OCI-LY3 (cell line): ENCODE measurements around the gene NUDT1.

Source experiments
- H2AFZ ChIP-seq: fragments of 200-600, 300-600 bp; shearing (Covaris generic); 2 replicates; pipeline ENCODE4 v1.6.0; 2014; ENCODE audit warnings: antibody characterized with exemption, low read depth, low read length
- H3K27ac ChIP-seq: fragments of 200-600, 300-600 bp; sonication (generic); 2 replicates; pipeline ENCODE4 v1.5.1; 2014; ENCODE audit warnings: mild to moderate bottlenecking, low read length, moderate library complexity, mixed read lengths
- H3K27me3 ChIP-seq: fragments of 200-600, 300-600 bp; sonication (generic); 2 replicates; pipeline ENCODE4 v1.6.1; 2014; ENCODE audit warnings: low read depth, low read length, mixed read lengths
- H3K36me3 ChIP-seq: fragments of 200-600, 300-600 bp; sonication (generic); replicated peaks from 2 replicates; pipeline ENCODE3; 2014; ENCODE audit warnings: low read depth, low read length, mixed read lengths
- H3K4me1 ChIP-seq: fragments of 300-600, 200-600 bp; sonication (generic); 2 replicates; pipeline ENCODE4 v1.6.1; 2014; ENCODE audit warnings: low read length, mixed read lengths
- H3K4me2 ChIP-seq: fragments of 200-600, 300-600 bp; sonication (generic); 2 replicates; pipeline ENCODE4 v1.6.1; 2014; ENCODE audit warnings: low read length, mixed read lengths
- H3K4me3 ChIP-seq: fragments of 300-600, 200-600 bp; sonication (generic); 2 replicates; pipeline ENCODE4 v1.5.1; 2014; ENCODE audit warnings: antibody characterized with exemption, mild to moderate bottlenecking, low read length, moderate library complexity
- H3K79me2 ChIP-seq: fragments of 300-600, 200-600 bp; shearing (Covaris generic); 2 replicates; pipeline ENCODE4 v1.6.1; 2014; ENCODE audit warnings: mild to moderate bottlenecking, low read length, mixed read lengths
- H3K9ac ChIP-seq: fragments of 300-600, 200-600 bp; shearing (Covaris generic); 2 replicates; pipeline ENCODE4 v1.6.0; 2014; ENCODE audit warnings: mild to moderate bottlenecking, low read length, moderate library complexity
- H3K9me3 ChIP-seq: fragments of 200-600, 300-600 bp; shearing (Covaris generic); 2 replicates; pipeline ENCODE4 v1.6.1; 2014; ENCODE audit warnings: low read length, mixed read lengths; ENCODE audit not compliant: insufficient read depth
- H4K20me1 ChIP-seq: fragments of 200-600, 300-600 bp; sonication (generic); 2 replicates; pipeline ENCODE4 v1.6.1; 2016; ENCODE audit warnings: low read length, mixed read lengths; ENCODE audit not compliant: insufficient read depth
- EZH2phosphoT487 ChIP-seq: fragments of 200-600 bp; shearing (Covaris generic); IDR thresholded peaks from 2 replicates; pipeline ENCODE4 v1.6.1; 2018; ENCODE audit warnings: antibody characterized with exemption, mixed run types, low read depth
- TF ChIP-seq, protein P1 (sequence below): fragments of 200-600, 300-600 bp; sonication (generic); IDR thresholded peaks from 2 replicates; pipeline ENCODE4 v1.5.1; 2014; ENCODE audit warnings: antibody characterized with exemption, low read length, low read depth

Gene NUDT1

DNA sequence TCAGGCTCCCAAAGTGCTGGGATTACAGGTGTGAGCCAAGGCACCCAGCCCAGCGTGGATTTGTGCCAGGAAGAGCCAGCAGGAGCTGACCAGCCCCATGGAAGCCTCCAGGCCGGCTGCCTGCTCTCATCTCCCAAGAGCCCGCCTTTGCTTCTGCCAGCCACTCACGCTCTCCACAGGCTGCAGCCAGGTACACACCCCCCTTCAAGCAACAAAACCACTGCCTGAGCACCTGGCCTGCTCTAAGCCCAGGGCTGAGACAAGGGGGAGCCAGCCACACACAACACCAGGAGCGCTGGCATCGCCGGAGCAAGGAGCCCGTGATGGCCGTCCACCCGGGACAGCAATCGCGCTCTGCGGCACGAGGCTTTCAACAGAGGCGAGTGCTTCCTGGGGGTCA lies 43.8 kb upstream of the NUDT1 start:
- Histone ChIP-seq H3K79me2 (no peaks in the 10 kb centered on the region), H3K27ac (no peak overlapping the region), H3K9me3 (no peaks in the 10 kb centered on the region), H3K27me3 (no peaks in the 10 kb centered on the region), H3K4me2 (no peak overlapping the region), H3K9ac (no peak overlapping the region), H2AFZ (no peak overlapping the region), H3K4me1 (no peaks in the 10 kb centered on the region), H3K36me3 (peaks cover 18% of the 10 kb centered on the region), H4K20me1 (no peaks in the 10 kb centered on the region), H3K4me3 (no peak overlapping the region)
- no peak for TF ChIP-seq EZH2phosphoT487
- TF ChIP-seq, protein P1, sequence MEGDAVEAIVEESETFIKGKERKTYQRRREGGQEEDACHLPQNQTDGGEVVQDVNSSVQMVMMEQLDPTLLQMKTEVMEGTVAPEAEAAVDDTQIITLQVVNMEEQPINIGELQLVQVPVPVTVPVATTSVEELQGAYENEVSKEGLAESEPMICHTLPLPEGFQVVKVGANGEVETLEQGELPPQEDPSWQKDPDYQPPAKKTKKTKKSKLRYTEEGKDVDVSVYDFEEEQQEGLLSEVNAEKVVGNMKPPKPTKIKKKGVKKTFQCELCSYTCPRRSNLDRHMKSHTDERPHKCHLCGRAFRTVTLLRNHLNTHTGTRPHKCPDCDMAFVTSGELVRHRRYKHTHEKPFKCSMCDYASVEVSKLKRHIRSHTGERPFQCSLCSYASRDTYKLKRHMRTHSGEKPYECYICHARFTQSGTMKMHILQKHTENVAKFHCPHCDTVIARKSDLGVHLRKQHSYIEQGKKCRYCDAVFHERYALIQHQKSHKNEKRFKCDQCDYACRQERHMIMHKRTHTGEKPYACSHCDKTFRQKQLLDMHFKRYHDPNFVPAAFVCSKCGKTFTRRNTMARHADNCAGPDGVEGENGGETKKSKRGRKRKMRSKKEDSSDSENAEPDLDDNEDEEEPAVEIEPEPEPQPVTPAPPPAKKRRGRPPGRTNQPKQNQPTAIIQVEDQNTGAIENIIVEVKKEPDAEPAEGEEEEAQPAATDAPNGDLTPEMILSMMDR, result no peak

DNA sequence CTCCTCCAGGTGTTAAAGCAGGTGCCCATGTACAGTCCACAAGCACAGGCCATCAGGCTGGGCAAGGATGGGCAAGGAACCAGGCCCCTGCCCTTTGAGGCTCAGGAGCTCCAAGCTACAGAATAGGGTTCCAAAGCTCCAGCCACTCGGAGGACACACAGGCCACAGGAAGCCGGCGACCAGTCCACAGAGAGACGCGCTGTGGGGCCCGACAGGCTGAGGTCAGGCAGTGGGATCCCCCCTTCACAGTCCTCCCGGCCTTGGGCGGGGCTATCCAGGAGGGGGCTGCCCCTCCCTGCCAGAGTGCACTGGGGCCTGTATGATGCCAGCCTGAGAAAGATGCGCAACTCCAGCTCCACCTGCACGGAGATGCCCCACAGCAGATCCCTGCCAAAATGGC lies 43.3 kb upstream of the NUDT1 start:
- Histone ChIP-seq H3K4me2 (no peak overlapping the region), H3K79me2 (no peaks in the 10 kb centered on the region), H2AFZ (no peak overlapping the region), H3K9ac (no peak overlapping the region), H3K9me3 (no peaks in the 10 kb centered on the region), H3K4me3 (no peak overlapping the region), H3K27me3 (no peaks in the 10 kb centered on the region), H3K4me1 (peaks cover 2% of the 10 kb centered on the region; the same call in 1 of the 2 replicates), H4K20me1 (no peaks in the 10 kb centered on the region), H3K36me3 (peaks cover 18% of the 10 kb centered on the region), H3K27ac (no peak overlapping the region)
- no peak for TF ChIP-seq EZH2phosphoT487
- TF ChIP-seq, protein P1, result no peak

- Histone ChIP-seq H3K27me3 (no peaks in the 10 kb centered on the region), H3K4me1 (peaks cover 6% of the 10 kb centered on the region; the same call in 1 of the 2 replicates), H3K4me3 (no peak overlapping the region), H3K79me2 (no peaks in the 10 kb centered on the region), H3K9ac (no peak overlapping the region), H3K36me3 (peaks cover 21% of the 10 kb centered on the region), H3K4me2 (no peak overlapping the region), H3K27ac (no peak overlapping the region), H4K20me1 (no peaks in the 10 kb centered on the region), H2AFZ (no peak overlapping the region), H3K9me3 (no peaks in the 10 kb centered on the region)
- TF ChIP-seq, protein P1, result no peak
- no peak for TF ChIP-seq EZH2phosphoT487
Observed at GRCh38 chr7:2199528-2199927, 42.5 kb upstream of the NUDT1 start.

DNA sequence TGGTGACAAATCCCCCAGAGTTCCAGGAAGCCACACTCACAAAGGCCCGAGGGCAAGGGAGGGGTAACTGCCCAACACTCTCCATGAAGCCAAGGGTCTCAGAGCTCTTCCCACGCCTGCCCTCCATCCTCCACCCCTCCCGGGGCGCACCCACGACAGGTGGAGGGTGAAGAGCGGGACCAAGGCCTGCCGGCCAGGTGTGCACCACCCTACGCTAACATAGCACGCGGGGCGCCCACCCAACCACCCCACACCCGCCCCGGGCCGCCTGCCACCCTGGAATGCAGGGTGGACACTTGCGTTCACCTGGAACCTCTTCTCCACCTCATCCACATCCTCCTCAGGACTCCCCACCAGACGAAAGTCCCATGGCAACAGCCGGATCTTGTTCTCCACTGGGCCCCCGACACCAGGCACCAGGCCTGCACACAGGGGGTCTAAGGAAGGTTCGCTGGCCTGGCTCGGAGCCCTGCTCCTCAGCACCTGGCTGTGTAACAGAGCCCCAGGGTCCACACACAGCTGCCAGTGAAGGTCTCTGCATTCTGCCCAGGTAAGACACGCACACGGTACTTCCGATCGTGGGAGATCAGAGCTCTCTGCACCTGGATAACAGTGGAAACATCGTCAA lies 42.0 kb upstream of the NUDT1 start:
- Histone ChIP-seq H3K4me3 (no peak overlapping the region), H3K79me2 (no peaks in the 10 kb centered on the region), H3K9me3 (no peaks in the 10 kb centered on the region), H3K27ac (no peak overlapping the region), H3K36me3 (peaks cover 21% of the 10 kb centered on the region), H3K9ac (no peak overlapping the region), H3K4me1 (peaks cover 6% of the 10 kb centered on the region; the same call in 1 of the 2 replicates), H3K27me3 (no peaks in the 10 kb centered on the region), H2AFZ (no peak overlapping the region), H4K20me1 (no peaks in the 10 kb centered on the region), H3K4me2 (no peak overlapping the region)
- TF ChIP-seq, protein P1, result no peak
- TF ChIP-seq EZH2phosphoT487, result no peak
